Measurements from ENCODE around the gene MRPS14.

- TF ChIP-seq, protein P1, sequence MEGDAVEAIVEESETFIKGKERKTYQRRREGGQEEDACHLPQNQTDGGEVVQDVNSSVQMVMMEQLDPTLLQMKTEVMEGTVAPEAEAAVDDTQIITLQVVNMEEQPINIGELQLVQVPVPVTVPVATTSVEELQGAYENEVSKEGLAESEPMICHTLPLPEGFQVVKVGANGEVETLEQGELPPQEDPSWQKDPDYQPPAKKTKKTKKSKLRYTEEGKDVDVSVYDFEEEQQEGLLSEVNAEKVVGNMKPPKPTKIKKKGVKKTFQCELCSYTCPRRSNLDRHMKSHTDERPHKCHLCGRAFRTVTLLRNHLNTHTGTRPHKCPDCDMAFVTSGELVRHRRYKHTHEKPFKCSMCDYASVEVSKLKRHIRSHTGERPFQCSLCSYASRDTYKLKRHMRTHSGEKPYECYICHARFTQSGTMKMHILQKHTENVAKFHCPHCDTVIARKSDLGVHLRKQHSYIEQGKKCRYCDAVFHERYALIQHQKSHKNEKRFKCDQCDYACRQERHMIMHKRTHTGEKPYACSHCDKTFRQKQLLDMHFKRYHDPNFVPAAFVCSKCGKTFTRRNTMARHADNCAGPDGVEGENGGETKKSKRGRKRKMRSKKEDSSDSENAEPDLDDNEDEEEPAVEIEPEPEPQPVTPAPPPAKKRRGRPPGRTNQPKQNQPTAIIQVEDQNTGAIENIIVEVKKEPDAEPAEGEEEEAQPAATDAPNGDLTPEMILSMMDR (IDR thresholded peaks at IDR 0.05), result no peak
- no peak for TF ChIP-seq POLR2A (IDR thresholded peaks at IDR 0.05)
Observed at GRCh38 chr1:174991473-174991872, 31.8 kb downstream of the MRPS14 start.
